Measurements from ENCODE around the gene PRDX5. TPM values are rescaled to one million over a fixed set of nuclear protein-coding genes. Genes with fewer than 3 reads are reported as not detected.

PRDX5 gene
- total and polyA plus RNA-seq, 9 of the 15 experiments (the other 6 are each of a cell fraction or from before 2014, with no cell fraction given): 40.8 to 327 (median 204) TPM

DNA sequence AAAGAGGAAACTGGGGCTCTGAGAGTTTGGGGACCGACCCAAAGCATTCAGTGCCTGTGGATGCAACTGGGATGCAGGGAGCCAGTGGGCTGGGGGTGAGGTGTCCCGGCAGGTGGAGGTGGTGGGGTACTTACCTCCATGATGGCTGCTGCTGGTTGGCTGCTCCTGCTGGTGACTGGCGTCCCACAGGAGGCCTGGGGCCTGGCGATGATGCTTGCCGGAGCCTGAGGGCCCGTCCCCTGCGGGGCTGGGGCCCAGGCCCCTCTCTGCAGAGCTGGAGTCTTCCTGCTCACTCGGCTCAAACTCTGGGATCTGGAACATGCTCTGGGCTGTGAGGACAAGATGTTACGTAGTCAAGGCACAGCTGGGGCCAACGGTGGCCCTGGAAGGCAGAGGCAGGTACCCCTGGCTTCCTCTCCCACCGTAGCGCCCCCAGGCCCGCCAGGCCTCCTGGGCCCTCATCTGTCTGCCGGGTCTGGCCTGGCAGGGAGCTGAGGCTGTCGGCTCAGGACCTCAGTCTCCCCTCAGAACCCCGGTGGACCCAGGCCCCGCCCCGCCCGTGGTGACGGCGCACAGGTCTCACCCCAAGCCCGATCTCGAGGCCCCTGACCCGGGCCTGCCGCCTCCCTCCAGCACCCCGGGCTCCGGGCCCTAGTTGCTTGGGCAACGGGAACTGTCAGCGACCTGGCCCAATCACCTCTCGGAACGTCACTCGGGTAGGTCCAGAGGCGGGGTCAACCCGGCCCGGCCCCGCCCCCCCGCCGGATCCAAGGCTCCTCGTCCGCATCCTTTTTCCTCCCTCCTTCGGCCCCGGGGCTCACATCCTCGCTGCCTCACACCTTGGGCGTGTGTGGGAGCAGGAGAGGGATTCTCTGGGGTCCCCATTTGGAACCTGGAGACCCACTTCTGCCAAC, 33.6 kb upstream of the PRDX5 start, which contains the start of gene BAD (continued):
- TF ChIP-seq, protein P1, sequence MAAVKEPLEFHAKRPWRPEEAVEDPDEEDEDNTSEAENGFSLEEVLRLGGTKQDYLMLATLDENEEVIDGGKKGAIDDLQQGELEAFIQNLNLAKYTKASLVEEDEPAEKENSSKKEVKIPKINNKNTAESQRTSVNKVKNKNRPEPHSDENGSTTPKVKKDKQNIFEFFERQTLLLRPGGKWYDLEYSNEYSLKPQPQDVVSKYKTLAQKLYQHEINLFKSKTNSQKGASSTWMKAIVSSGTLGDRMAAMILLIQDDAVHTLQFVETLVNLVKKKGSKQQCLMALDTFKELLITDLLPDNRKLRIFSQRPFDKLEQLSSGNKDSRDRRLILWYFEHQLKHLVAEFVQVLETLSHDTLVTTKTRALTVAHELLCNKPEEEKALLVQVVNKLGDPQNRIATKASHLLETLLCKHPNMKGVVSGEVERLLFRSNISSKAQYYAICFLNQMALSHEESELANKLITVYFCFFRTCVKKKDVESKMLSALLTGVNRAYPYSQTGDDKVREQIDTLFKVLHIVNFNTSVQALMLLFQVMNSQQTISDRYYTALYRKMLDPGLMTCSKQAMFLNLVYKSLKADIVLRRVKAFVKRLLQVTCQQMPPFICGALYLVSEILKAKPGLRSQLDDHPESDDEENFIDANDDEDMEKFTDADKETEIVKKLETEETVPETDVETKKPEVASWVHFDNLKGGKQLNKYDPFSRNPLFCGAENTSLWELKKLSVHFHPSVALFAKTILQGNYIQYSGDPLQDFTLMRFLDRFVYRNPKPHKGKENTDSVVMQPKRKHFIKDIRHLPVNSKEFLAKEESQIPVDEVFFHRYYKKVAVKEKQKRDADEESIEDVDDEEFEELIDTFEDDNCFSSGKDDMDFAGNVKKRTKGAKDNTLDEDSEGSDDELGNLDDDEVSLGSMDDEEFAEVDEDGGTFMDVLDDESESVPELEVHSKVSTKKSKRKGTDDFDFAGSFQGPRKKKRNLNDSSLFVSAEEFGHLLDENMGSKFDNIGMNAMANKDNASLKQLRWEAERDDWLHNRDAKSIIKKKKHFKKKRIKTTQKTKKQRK (IDR thresholded peaks at IDR 0.05; ENCODE audit: borderline replicate concordance, low read depth, low read length): no peak
- TF ChIP-seq, protein P2, sequence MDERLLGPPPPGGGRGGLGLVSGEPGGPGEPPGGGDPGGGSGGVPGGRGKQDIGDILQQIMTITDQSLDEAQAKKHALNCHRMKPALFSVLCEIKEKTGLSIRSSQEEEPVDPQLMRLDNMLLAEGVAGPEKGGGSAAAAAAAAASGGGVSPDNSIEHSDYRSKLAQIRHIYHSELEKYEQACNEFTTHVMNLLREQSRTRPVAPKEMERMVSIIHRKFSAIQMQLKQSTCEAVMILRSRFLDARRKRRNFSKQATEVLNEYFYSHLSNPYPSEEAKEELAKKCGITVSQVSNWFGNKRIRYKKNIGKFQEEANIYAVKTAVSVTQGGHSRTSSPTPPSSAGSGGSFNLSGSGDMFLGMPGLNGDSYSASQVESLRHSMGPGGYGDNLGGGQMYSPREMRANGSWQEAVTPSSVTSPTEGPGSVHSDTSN (CRISPR knock-in tag; IDR thresholded peaks at IDR 0.05; ENCODE audit: low read depth): peak; percentile 51
- TF ChIP-seq, protein P2 (tag; conservative IDR thresholded peaks at IDR 0.05; ENCODE audit: low read depth): peak; percentile 91
- TF ChIP-seq, protein P3, sequence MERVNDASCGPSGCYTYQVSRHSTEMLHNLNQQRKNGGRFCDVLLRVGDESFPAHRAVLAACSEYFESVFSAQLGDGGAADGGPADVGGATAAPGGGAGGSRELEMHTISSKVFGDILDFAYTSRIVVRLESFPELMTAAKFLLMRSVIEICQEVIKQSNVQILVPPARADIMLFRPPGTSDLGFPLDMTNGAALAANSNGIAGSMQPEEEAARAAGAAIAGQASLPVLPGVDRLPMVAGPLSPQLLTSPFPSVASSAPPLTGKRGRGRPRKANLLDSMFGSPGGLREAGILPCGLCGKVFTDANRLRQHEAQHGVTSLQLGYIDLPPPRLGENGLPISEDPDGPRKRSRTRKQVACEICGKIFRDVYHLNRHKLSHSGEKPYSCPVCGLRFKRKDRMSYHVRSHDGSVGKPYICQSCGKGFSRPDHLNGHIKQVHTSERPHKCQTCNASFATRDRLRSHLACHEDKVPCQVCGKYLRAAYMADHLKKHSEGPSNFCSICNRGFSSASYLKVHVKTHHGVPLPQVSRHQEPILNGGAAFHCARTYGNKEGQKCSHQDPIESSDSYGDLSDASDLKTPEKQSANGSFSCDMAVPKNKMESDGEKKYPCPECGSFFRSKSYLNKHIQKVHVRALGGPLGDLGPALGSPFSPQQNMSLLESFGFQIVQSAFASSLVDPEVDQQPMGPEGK (CRISPR knock-in tag; IDR thresholded peaks at IDR 0.05; ENCODE audit: borderline replicate concordance): no peak
- TF ChIP-seq, protein P4, sequence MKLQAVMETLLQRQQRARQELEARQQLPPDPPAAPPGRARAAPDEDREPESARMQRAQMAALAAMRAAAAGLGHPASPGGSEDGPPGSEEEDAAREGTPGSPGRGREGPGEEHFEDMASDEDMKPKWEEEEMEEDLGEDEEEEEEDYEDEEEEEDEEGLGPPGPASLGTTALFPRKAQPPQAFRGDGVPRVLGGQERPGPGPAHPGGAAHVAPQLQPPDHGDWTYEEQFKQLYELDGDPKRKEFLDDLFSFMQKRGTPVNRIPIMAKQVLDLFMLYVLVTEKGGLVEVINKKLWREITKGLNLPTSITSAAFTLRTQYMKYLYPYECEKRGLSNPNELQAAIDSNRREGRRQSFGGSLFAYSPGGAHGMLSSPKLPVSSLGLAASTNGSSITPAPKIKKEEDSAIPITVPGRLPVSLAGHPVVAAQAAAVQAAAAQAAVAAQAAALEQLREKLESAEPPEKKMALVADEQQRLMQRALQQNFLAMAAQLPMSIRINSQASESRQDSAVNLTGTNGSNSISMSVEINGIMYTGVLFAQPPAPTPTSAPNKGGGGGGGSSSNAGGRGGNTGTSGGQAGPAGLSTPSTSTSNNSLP (IDR thresholded peaks at IDR 0.05; ENCODE audit: borderline replicate concordance, low read depth, low read length): no peak
- TF ChIP-seq ATF7 (IDR thresholded peaks at IDR 0.05) (0 out of 2 replicates have a peak, but pooled peaks have one; percentile 31), C11orf30 (IDR thresholded peaks at IDR 0.05; ENCODE audit: low read depth) (no peak), PCBP2 (IDR thresholded peaks at IDR 0.05; ENCODE audit: low read depth, low read length, poor library complexity, severe bottlenecking) (no peak), SOX6 (IDR thresholded peaks at IDR 0.05) (no peak)
- TF ChIP-seq, protein P5, sequence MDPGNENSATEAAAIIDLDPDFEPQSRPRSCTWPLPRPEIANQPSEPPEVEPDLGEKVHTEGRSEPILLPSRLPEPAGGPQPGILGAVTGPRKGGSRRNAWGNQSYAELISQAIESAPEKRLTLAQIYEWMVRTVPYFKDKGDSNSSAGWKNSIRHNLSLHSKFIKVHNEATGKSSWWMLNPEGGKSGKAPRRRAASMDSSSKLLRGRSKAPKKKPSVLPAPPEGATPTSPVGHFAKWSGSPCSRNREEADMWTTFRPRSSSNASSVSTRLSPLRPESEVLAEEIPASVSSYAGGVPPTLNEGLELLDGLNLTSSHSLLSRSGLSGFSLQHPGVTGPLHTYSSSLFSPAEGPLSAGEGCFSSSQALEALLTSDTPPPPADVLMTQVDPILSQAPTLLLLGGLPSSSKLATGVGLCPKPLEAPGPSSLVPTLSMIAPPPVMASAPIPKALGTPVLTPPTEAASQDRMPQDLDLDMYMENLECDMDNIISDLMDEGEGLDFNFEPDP (CRISPR knock-in tag; IDR thresholded peaks at IDR 0.05): no peak
- TF ChIP-seq, protein P6, sequence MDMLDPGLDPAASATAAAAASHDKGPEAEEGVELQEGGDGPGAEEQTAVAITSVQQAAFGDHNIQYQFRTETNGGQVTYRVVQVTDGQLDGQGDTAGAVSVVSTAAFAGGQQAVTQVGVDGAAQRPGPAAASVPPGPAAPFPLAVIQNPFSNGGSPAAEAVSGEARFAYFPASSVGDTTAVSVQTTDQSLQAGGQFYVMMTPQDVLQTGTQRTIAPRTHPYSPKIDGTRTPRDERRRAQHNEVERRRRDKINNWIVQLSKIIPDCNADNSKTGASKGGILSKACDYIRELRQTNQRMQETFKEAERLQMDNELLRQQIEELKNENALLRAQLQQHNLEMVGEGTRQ (CRISPR knock-in tag; IDR thresholded peaks at IDR 0.05): no peak
